Hepatocyte (in vitro differentiated cells): Measurements from ENCODE around the gene SPRY4.

ENCODE experiments used
- CTCF ChIP-seq: fragments of 200-600 bp; sonication (generic); IDR thresholded peaks from 2 replicates; pipeline ENCODE4 v1.5.1; 2016; ENCODE audit warnings: antibody characterized with exemption, mild to moderate bottlenecking; ENCODE audit not compliant: poor library complexity
- EZH2 ChIP-seq: fragments of 200-600 bp; sonication (generic); IDR thresholded peaks from 2 replicates; pipeline ENCODE4 v1.6.1; 2016; ENCODE audit warnings: antibody characterized with exemption, mild to moderate bottlenecking, borderline replicate concordance

DNA sequence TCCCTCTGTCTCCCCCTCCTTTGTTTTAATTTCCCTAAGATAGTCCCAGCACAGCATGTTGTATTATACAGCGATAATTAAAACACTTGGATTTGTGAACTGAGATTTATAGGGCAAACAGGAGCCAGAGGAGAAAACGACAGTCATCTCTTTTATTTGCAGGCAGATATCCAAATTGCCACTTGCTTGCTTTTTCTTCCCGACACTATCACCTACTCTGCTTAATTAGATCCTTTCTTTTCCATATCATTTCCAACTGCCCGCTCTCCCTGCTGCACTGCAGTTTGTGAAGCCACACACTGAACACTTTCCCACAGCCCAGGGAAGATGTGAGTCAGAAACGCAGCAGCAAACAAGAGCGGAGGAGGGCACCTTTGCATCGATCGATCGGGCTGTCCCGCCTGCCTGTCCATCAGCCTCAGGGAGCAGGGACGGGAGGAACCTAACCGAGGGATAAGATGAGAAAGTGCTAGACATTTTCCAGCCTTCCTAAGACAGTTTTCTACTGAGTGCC is 35.8 kb upstream of the SPRY4 start:
- TF ChIP-seq CTCF (no peak), EZH2 (no peak)
